ENCODE measurements around the gene ERC2.

The ERC2 gene

GRCh38 chr3:56233742-56234141, 234.5 kb downstream of the ERC2 start (continued):
- TF ChIP-seq TSHZ2 (CRISPR knock-in tag; IDR thresholded peaks at IDR 0.05) (no peak), ISL1 (CRISPR knock-in tag; IDR thresholded peaks at IDR 0.05) (no peak), CREB5 (CRISPR knock-in tag; IDR thresholded peaks at IDR 0.05; ENCODE audit: low read depth) (no peak), TOX (CRISPR knock-in tag; IDR thresholded peaks at IDR 0.05; ENCODE audit: borderline replicate concordance) (no peak)

- no peak for TF ChIP-seq PPARA (CRISPR knock-in tag; IDR thresholded peaks at IDR 0.05; ENCODE audit: borderline replicate concordance)
- no peak for TF ChIP-seq RARB (CRISPR knock-in tag; IDR thresholded peaks at IDR 0.05)
- ATAC-seq = no peak
These were observed 239.0 kb downstream of the ERC2 start for GRCh38 chr3:56229311-56229710.

- TF ChIP-seq GLIS3 (CRISPR knock-in tag; IDR thresholded peaks at IDR 0.05) = no peak
- no peak for TF ChIP-seq ZFP30 (CRISPR knock-in tag; IDR thresholded peaks at IDR 0.05)
- no peak for TF ChIP-seq POU6F1 (CRISPR knock-in tag; IDR thresholded peaks at IDR 0.05; ENCODE audit: borderline replicate concordance, low read depth)
- no peak for TF ChIP-seq ARNTL (CRISPR knock-in tag; IDR thresholded peaks at IDR 0.05; ENCODE audit: borderline replicate concordance, low read depth)
- no peak for TF ChIP-seq OSR1 (CRISPR knock-in tag; IDR thresholded peaks at IDR 0.05)
- TF ChIP-seq ZC3H10 (CRISPR knock-in tag; IDR thresholded peaks at IDR 0.05) = no peak
- no peak for TF ChIP-seq ZFP3 (CRISPR knock-in tag; IDR thresholded peaks at IDR 0.05)
- TF ChIP-seq RARB (CRISPR knock-in tag; IDR thresholded peaks at IDR 0.05) = no peak
- no peak for TF ChIP-seq ISL1 (CRISPR knock-in tag; IDR thresholded peaks at IDR 0.05)
- TF ChIP-seq CREB5 (CRISPR knock-in tag; IDR thresholded peaks at IDR 0.05; ENCODE audit: low read depth) = no peak
- TF ChIP-seq SNAI2 (CRISPR knock-in tag; IDR thresholded peaks at IDR 0.05) = no peak
- no peak for TF ChIP-seq TOX (CRISPR knock-in tag; IDR thresholded peaks at IDR 0.05; ENCODE audit: borderline replicate concordance)
- ATAC-seq = no peak
These were observed 245.4 kb downstream of the ERC2 start for GRCh38 chr3:56222866-56223265.

GRCh38 chr3:56219894-56220805, 248.1 kb downstream of the ERC2 start:
- TF ChIP-seq ZNF8 (CRISPR knock-in tag; IDR thresholded peaks at IDR 0.05) = no peak
- TF ChIP-seq SNAI2 (CRISPR knock-in tag; IDR thresholded peaks at IDR 0.05) = peak; percentile 18; the same call in 1 of the 2 replicates
- TF ChIP-seq BACH2 (CRISPR knock-in tag; IDR thresholded peaks at IDR 0.05; ENCODE audit: borderline replicate concordance) = 0 out of 2 replicates have a peak, but pooled peaks have one; percentile 3
- TF ChIP-seq ZC3H10 (CRISPR knock-in tag; IDR thresholded peaks at IDR 0.05) = no peak
- TF ChIP-seq TSHZ2 (CRISPR knock-in tag; IDR thresholded peaks at IDR 0.05) = peak; percentile 83
- TF ChIP-seq ZFP3 (CRISPR knock-in tag; IDR thresholded peaks at IDR 0.05) = no peak
- no peak for TF ChIP-seq ARNTL (CRISPR knock-in tag; IDR thresholded peaks at IDR 0.05; ENCODE audit: borderline replicate concordance, low read depth)
- peak; percentile 50; the same call in 1 of the 2 replicates for TF ChIP-seq CSRNP3 (CRISPR knock-in tag; IDR thresholded peaks at IDR 0.05)
- TF ChIP-seq PATZ1 (CRISPR knock-in tag; IDR thresholded peaks at IDR 0.05; ENCODE audit: borderline replicate concordance) = no peak
- TF ChIP-seq TCF4 (CRISPR knock-in tag; IDR thresholded peaks at IDR 0.05; ENCODE audit: borderline replicate concordance) = peak; percentile 99
- TF ChIP-seq ISL1 (CRISPR knock-in tag; IDR thresholded peaks at IDR 0.05) = peak; percentile 67
- peak; percentile 87; the same call in 1 of the 2 replicates for TF ChIP-seq GLIS3 (CRISPR knock-in tag; IDR thresholded peaks at IDR 0.05)
- peak; percentile 74 for ATAC-seq

Data from SK-N-SH treated with all-trans-retinoic acid at 6 μM for 48 hours (cell line).